Measurements from ENCODE around the gene EIF2B2. TPM values are rescaled to one million over a fixed set of nuclear protein-coding genes. Genes with fewer than 3 reads are reported as not detected.

EIF2B2 gene
- total and polyA plus RNA-seq, 9 of the 15 experiments (the other 6 are each of a cell fraction or from before 2014, with no cell fraction given): 10.6 to 94.1 (median 38.9) TPM

- TF ChIP-seq, protein P1, sequence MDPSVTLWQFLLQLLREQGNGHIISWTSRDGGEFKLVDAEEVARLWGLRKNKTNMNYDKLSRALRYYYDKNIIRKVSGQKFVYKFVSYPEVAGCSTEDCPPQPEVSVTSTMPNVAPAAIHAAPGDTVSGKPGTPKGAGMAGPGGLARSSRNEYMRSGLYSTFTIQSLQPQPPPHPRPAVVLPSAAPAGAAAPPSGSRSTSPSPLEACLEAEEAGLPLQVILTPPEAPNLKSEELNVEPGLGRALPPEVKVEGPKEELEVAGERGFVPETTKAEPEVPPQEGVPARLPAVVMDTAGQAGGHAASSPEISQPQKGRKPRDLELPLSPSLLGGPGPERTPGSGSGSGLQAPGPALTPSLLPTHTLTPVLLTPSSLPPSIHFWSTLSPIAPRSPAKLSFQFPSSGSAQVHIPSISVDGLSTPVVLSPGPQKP (CRISPR knock-in tag; IDR thresholded peaks at IDR 0.05): no peak
- TF ChIP-seq CBX1 (IDR thresholded peaks at IDR 0.05; ENCODE audit: low read depth) (no peak), E4F1 (CRISPR knock-in tag; IDR thresholded peaks at IDR 0.05; ENCODE audit: borderline replicate concordance) (no peak), GATA2 (CRISPR knock-in tag; IDR thresholded peaks at IDR 0.05) (no peak), ZNF583 (CRISPR knock-in tag; IDR thresholded peaks at IDR 0.05) (no peak), POLR3A (IDR thresholded peaks at IDR 0.05; ENCODE audit: borderline replicate concordance, extremely low read depth, insufficient read depth, insufficient read length) (no peak), ZNF217 (CRISPR knock-in tag; IDR thresholded peaks at IDR 0.05) (no peak), RBM15 (IDR thresholded peaks at IDR 0.05; ENCODE audit: insufficient read depth, low read length) (no peak), NR2C1 (IDR thresholded peaks at IDR 0.05) (peak; percentile 98), NR2C1 (tag; IDR thresholded peaks at IDR 0.05) (peak; percentile 98), RBM14 (IDR thresholded peaks at IDR 0.05; ENCODE audit: borderline replicate concordance, insufficient read depth, low read depth, low read length) (no peak), ZBTB34 (CRISPR knock-in tag; IDR thresholded peaks at IDR 0.05) (no peak), ZC3H11A (IDR thresholded peaks at IDR 0.05; ENCODE audit: low read depth, low read length) (no peak), ZNF175 (CRISPR knock-in tag; IDR thresholded peaks at IDR 0.05; ENCODE audit: low read depth) (no peak), ARID2 (IDR thresholded peaks at IDR 0.05) (no peak), HSF4 (CRISPR knock-in tag; IDR thresholded peaks at IDR 0.05; ENCODE audit: borderline replicate concordance) (no peak), HOMEZ (CRISPR knock-in tag; IDR thresholded peaks at IDR 0.05) (no peak)
- TF ChIP-seq, protein P2, sequence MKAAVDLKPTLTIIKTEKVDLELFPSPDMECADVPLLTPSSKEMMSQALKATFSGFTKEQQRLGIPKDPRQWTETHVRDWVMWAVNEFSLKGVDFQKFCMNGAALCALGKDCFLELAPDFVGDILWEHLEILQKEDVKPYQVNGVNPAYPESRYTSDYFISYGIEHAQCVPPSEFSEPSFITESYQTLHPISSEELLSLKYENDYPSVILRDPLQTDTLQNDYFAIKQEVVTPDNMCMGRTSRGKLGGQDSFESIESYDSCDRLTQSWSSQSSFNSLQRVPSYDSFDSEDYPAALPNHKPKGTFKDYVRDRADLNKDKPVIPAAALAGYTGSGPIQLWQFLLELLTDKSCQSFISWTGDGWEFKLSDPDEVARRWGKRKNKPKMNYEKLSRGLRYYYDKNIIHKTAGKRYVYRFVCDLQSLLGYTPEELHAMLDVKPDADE (conservative IDR thresholded peaks at IDR 0.05; ENCODE audit: control insufficient read depth, low read depth, low read length): no peak; the same call in 1 of the 2 replicates
- TF ChIP-seq, protein P3, sequence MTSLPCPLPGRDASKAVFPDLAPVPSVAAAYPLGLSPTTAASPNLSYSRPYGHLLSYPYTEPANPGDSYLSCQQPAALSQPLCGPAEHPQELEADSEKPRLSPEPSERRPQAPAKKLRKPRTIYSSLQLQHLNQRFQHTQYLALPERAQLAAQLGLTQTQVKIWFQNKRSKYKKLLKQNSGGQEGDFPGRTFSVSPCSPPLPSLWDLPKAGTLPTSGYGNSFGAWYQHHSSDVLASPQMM (CRISPR knock-in tag; IDR thresholded peaks at IDR 0.05): no peak
Observed at GRCh38 chr14:75002392-75003249, at the start of gene EIF2B2 (continued).
